ENCODE results near the gene SERPINB5. TPM values are rescaled to one million over a fixed set of nuclear protein-coding genes. Genes with fewer than 3 reads are reported as not detected.
A peak's percentile ranks its signal among the peaks of the same experiment; 100 is the strongest.

The SERPINB5 gene
- total and polyA plus RNA-seq, 2 experiments from 2014 or later = 0.16 TPM; not detected in 1

DNA sequence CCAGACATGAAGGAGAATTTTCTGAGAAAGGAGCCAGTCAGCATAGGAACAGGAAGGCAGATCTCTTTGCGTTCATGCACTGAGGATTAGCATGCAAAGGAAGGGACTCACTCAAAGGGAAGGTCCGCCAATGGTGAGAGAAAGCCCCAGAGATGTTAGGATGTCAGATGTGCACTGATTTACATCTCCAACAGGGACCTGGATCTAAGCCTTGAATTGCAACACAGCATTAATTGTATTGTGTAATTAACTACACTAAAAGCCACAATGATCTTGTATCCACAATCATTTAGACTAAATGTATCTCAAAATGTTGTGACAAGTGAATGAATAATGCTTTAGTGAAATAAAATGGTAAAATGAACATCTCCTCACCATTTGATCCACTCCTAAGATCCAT lies 4.2 kb downstream of the SERPINB5 start:
- Histone ChIP-seq H3K36me3 (ENCODE audit: insufficient read depth) (no peaks in the 10 kb centered on the region), H3K4me3 (no peak overlapping the region), H3K9me2 (ENCODE audit: insufficient read depth) (no peaks in the 10 kb centered on the region), H4K20me1 (replicated peaks; ENCODE audit: insufficient read depth) (no peaks in the 10 kb centered on the region), H3K4me1 (ENCODE audit: insufficient read depth) (no peaks in the 10 kb centered on the region), H3K27me3 (ENCODE audit: insufficient read depth) (no peaks in the 10 kb centered on the region), H3K27ac (ENCODE audit: low read depth) (no peak overlapping the region), H2AFZ (peak overlapping the region; percentile 79), H3F3A (replicated peaks; ENCODE audit: low read depth) (no peaks in the 10 kb centered on the region), H3K79me2 (replicated peaks; ENCODE audit: insufficient read depth) (no peaks in the 10 kb centered on the region), H3K4me2 (no peak overlapping the region)
- Mint-ChIP-seq H3K4me1 (no peaks in the 10 kb centered on the region; the same call in 2 of the 3 replicates), H3K4me3 (no peak overlapping the region), H3K36me3 (ENCODE audit: low read depth) (no peaks in the 10 kb centered on the region), H3K27me3 (ENCODE audit: insufficient read depth, low read depth, poor library complexity) (peaks cover 5% of the 10 kb centered on the region), H3K27ac (no peak overlapping the region), H3K9me3 (no peaks in the 10 kb centered on the region)
- DNase-seq (ENCODE audit: low spot score) = no peak
- no peak for ATAC-seq
- TF ChIP-seq ZNF331 (CRISPR knock-in tag; IDR thresholded peaks at IDR 0.05; ENCODE audit: low read depth) (no peak), ZNF114 (CRISPR knock-in tag; IDR thresholded peaks at IDR 0.05) (no peak), NANOG (IDR thresholded peaks at IDR 0.05; ENCODE audit: borderline replicate concordance) (no peak), EZH2phosphoT487 (IDR thresholded peaks at IDR 0.05; ENCODE audit: unreplicated experiment) (no peak), CREB1 (CRISPR knock-in tag; IDR thresholded peaks at IDR 0.05; ENCODE audit: low read depth) (no peak), POLR2AphosphoS5 (IDR thresholded peaks at IDR 0.05; ENCODE audit: low read depth) (no peak), EZH2 (IDR thresholded peaks at IDR 0.05; ENCODE audit: low read depth, unreplicated experiment) (no peak), STAT1 (IDR thresholded peaks at IDR 0.05; ENCODE audit: unreplicated experiment) (no peak), JUNB (IDR thresholded peaks at IDR 0.05; ENCODE audit: unreplicated experiment) (no peak)
- TF ChIP-seq, protein P1, sequence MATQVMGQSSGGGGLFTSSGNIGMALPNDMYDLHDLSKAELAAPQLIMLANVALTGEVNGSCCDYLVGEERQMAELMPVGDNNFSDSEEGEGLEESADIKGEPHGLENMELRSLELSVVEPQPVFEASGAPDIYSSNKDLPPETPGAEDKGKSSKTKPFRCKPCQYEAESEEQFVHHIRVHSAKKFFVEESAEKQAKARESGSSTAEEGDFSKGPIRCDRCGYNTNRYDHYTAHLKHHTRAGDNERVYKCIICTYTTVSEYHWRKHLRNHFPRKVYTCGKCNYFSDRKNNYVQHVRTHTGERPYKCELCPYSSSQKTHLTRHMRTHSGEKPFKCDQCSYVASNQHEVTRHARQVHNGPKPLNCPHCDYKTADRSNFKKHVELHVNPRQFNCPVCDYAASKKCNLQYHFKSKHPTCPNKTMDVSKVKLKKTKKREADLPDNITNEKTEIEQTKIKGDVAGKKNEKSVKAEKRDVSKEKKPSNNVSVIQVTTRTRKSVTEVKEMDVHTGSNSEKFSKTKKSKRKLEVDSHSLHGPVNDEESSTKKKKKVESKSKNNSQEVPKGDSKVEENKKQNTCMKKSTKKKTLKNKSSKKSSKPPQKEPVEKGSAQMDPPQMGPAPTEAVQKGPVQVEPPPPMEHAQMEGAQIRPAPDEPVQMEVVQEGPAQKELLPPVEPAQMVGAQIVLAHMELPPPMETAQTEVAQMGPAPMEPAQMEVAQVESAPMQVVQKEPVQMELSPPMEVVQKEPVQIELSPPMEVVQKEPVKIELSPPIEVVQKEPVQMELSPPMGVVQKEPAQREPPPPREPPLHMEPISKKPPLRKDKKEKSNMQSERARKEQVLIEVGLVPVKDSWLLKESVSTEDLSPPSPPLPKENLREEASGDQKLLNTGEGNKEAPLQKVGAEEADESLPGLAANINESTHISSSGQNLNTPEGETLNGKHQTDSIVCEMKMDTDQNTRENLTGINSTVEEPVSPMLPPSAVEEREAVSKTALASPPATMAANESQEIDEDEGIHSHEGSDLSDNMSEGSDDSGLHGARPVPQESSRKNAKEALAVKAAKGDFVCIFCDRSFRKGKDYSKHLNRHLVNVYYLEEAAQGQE (IDR thresholded peaks at IDR 0.05; ENCODE audit: unreplicated experiment) = no peak
- TF ChIP-seq, protein P2, sequence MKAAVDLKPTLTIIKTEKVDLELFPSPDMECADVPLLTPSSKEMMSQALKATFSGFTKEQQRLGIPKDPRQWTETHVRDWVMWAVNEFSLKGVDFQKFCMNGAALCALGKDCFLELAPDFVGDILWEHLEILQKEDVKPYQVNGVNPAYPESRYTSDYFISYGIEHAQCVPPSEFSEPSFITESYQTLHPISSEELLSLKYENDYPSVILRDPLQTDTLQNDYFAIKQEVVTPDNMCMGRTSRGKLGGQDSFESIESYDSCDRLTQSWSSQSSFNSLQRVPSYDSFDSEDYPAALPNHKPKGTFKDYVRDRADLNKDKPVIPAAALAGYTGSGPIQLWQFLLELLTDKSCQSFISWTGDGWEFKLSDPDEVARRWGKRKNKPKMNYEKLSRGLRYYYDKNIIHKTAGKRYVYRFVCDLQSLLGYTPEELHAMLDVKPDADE (IDR thresholded peaks at IDR 0.05) = no peak
- TF ChIP-seq, protein P3, sequence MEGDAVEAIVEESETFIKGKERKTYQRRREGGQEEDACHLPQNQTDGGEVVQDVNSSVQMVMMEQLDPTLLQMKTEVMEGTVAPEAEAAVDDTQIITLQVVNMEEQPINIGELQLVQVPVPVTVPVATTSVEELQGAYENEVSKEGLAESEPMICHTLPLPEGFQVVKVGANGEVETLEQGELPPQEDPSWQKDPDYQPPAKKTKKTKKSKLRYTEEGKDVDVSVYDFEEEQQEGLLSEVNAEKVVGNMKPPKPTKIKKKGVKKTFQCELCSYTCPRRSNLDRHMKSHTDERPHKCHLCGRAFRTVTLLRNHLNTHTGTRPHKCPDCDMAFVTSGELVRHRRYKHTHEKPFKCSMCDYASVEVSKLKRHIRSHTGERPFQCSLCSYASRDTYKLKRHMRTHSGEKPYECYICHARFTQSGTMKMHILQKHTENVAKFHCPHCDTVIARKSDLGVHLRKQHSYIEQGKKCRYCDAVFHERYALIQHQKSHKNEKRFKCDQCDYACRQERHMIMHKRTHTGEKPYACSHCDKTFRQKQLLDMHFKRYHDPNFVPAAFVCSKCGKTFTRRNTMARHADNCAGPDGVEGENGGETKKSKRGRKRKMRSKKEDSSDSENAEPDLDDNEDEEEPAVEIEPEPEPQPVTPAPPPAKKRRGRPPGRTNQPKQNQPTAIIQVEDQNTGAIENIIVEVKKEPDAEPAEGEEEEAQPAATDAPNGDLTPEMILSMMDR (conservative IDR thresholded peaks at IDR 0.05; ENCODE audit: low read depth in 2 of 2) = no peak
- TF ChIP-seq, protein P4, sequence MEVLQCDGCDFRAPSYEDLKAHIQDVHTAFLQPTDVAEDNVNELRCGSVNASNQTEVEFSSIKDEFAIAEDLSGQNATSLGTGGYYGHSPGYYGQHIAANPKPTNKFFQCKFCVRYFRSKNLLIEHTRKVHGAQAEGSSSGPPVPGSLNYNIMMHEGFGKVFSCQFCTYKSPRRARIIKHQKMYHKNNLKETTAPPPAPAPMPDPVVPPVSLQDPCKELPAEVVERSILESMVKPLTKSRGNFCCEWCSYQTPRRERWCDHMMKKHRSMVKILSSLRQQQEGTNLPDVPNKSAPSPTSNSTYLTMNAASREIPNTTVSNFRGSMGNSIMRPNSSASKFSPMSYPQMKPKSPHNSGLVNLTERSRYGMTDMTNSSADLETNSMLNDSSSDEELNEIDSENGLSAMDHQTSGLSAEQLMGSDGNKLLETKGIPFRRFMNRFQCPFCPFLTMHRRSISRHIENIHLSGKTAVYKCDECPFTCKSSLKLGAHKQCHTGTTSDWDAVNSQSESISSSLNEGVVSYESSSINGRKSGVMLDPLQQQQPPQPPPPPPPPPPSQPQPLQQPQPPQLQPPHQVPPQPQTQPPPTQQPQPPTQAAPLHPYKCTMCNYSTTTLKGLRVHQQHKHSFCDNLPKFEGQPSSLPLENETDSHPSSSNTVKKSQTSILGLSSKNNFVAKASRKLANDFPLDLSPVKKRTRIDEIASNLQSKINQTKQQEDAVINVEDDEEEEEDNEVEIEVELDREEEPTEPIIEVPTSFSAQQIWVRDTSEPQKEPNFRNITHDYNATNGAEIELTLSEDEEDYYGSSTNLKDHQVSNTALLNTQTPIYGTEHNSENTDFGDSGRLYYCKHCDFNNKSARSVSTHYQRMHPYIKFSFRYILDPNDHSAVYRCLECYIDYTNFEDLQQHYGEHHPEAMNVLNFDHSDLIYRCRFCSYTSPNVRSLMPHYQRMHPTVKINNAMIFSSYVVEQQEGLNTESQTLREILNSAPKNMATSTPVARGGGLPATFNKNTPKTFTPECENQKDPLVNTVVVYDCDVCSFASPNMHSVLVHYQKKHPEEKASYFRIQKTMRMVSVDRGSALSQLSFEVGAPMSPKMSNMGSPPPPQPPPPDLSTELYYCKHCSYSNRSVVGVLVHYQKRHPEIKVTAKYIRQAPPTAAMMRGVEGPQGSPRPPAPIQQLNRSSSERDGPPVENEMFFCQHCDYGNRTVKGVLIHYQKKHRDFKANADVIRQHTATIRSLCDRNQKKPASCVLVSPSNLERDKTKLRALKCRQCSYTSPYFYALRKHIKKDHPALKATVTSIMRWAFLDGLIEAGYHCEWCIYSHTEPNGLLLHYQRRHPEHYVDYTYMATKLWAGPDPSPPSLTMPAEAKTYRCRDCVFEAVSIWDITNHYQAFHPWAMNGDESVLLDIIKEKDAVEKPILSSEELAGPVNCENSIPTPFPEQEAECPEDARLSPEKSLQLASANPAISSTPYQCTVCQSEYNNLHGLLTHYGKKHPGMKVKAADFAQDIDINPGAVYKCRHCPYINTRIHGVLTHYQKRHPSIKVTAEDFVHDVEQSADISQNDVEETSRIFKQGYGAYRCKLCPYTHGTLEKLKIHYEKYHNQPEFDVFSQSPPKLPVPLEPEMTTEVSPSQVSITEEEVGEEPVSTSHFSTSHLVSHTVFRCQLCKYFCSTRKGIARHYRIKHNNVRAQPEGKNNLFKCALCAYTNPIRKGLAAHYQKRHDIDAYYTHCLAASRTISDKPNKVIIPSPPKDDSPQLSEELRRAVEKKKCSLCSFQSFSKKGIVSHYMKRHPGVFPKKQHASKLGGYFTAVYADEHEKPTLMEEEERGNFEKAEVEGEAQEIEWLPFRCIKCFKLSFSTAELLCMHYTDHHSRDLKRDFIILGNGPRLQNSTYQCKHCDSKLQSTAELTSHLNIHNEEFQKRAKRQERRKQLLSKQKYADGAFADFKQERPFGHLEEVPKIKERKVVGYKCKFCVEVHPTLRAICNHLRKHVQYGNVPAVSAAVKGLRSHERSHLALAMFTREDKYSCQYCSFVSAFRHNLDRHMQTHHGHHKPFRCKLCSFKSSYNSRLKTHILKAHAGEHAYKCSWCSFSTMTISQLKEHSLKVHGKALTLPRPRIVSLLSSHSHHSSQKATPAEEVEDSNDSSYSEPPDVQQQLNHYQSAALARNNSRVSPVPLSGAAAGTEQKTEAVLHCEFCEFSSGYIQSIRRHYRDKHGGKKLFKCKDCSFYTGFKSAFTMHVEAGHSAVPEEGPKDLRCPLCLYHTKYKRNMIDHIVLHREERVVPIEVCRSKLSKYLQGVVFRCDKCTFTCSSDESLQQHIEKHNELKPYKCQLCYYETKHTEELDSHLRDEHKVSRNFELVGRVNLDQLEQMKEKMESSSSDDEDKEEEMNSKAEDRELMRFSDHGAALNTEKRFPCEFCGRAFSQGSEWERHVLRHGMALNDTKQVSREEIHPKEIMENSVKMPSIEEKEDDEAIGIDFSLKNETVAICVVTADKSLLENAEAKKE (CRISPR knock-in tag; IDR thresholded peaks at IDR 0.05) = no peak

Measured in GM23338 (cell line).